Natural killer cell (primary cell): ENCODE measurements around the gene KCTD16. TPM values are rescaled to one million over a fixed set of nuclear protein-coding genes. Genes with fewer than 3 reads are reported as not detected.

Source experiments
- ATAC-seq, 3 donors: fragments of 150-1000 bp in 2 of 3; fragments of 200-7000 bp in 1 of 3; cut with Tn5 transposase; 1 replicate in 1 of 3; 2 replicates in 2 of 3; pipeline ENCODE4 v1.10.0; 2021; ENCODE audit warnings: mild to moderate bottlenecking in 2 of 3, moderate library complexity in 2 of 3
- DNase-seq, 2 donors: peaks; one replicate each; pipeline versions ENCODE4 v3.0.0 to v3.0.0-alpha.2; 2013 to 2021; ENCODE audit warnings: mixed read lengths in 1 of 2
- H3K27ac ChIP-seq: one replicate; pipeline ENCODE4 v1.5.1; 2013; ENCODE audit warnings: mild to moderate bottlenecking, low read length
- H3K27me3 ChIP-seq: one replicate; pipeline ENCODE4 v1.6.1; 2013; ENCODE audit warnings: low read length; ENCODE audit not compliant: control insufficient read depth, insufficient read depth
- H3K36me3 ChIP-seq: one replicate; pipeline ENCODE4 v1.6.1; 2013; ENCODE audit warnings: low read length; ENCODE audit not compliant: control insufficient read depth, insufficient read depth
- H3K4me1 ChIP-seq: one replicate; pipeline ENCODE4 v1.6.1; 2013; ENCODE audit warnings: low read length; ENCODE audit not compliant: control insufficient read depth, insufficient read depth
- H3K4me3 ChIP-seq: one replicate; pipeline ENCODE4 v1.5.1; 2013; ENCODE audit warnings: low read length
- H3K9me3 ChIP-seq: one replicate; pipeline ENCODE4 v1.6.1; 2013; ENCODE audit warnings: low read length; ENCODE audit not compliant: control insufficient read depth, insufficient read depth
- H3K27ac Mint-ChIP-seq, 2 donors: one replicate each; pipeline ENCODE4 v1.8.0; 2022; ENCODE audit warnings: mild to moderate bottlenecking in 2 of 2, mixed read lengths in 2 of 2, moderate library complexity in 1 of 2
- H3K27me3 Mint-ChIP-seq, 2 donors: one replicate each; pipeline ENCODE4 v1.8.0; 2022; ENCODE audit warnings: low read depth in 2 of 2, mixed read lengths in 2 of 2
- H3K36me3 Mint-ChIP-seq: one replicate; pipeline ENCODE4 v1.8.0; 2022; ENCODE audit warnings: mixed read lengths
- H3K4me1 Mint-ChIP-seq, 2 donors: one replicate each; pipeline ENCODE4 v1.8.0; 2022; ENCODE audit warnings: mixed read lengths in 2 of 2
- H3K4me3 Mint-ChIP-seq: one replicate; pipeline ENCODE4 v1.8.0; 2022; ENCODE audit warnings: mild to moderate bottlenecking, moderate library complexity, mixed read lengths
- H3K9me3 Mint-ChIP-seq, 2 donors: one replicate each; pipeline ENCODE4 v1.8.0; 2022; ENCODE audit warnings: mixed read lengths in 2 of 2
- CTCF ChIP-seq: fragments of 200-600 bp; IDR thresholded peaks from one replicate; pipeline ENCODE4 v1.8.0; 2022; ENCODE audit warnings: antibody characterized with exemption
- WGBS: methylation state at CpG from one replicate; pipeline ENCODE4 v1.1.7; 2013; ENCODE audit warnings: missing lambda C conversion rate; ENCODE audit not compliant: insufficient coverage; 5-methylcytosine and 5-hydroxymethylcytosine counted together
- intact Hi-C: fragments of 100-400 bp; cut with micrococcal nuclease; formaldehyde crosslinking; loops from one replicate; pipeline ENCODE4 v1.14.2; 2022
- total RNA-seq, 4 donors: library from RNA; stranded (reverse); fragments of 120-200 nt in 1 of 4; gene quantifications; one replicate each; pipeline versions ENCODE4 v1.2.3 to v1.2.4, GENCODE V29; 2013 to 2022

The KCTD16 gene
- total RNA-seq, 3 donors from 2014 or later (not counting 1 experiment from before 2014, with no cell fraction given) = 0.16 TPM; not detected in 2

GRCh38 chr5:144352330-144352729, 181.7 kb downstream of the KCTD16 start:
- Histone ChIP-seq H3K4me1 (no peaks in the 10 kb centered on the region), H3K9me3 (no peaks in the 10 kb centered on the region), H3K27ac (no peak overlapping the region), H3K27me3 (no peaks in the 10 kb centered on the region), H3K4me3 (no peak overlapping the region), H3K36me3 (no peaks in the 10 kb centered on the region)
- no peak for TF ChIP-seq CTCF
- intact Hi-C loops = no loop called here
- Mint-ChIP-seq H3K36me3 (no peaks in the 10 kb centered on the region), H3K4me3 (no peak overlapping the region), H3K4me1 (no peaks in the 10 kb centered on the region), H3K9me3 (peaks cover 2 to 5% of the 10 kb centered on the region in 2 donors), H3K27me3 (no peaks in the 10 kb centered on the region), H3K27ac (no peak overlapping the region)
- DNase-seq = no peak
- 74% methylated on average over 4 of the region's 4 CpGs for WGBS
- ATAC-seq = no peak

DNA sequence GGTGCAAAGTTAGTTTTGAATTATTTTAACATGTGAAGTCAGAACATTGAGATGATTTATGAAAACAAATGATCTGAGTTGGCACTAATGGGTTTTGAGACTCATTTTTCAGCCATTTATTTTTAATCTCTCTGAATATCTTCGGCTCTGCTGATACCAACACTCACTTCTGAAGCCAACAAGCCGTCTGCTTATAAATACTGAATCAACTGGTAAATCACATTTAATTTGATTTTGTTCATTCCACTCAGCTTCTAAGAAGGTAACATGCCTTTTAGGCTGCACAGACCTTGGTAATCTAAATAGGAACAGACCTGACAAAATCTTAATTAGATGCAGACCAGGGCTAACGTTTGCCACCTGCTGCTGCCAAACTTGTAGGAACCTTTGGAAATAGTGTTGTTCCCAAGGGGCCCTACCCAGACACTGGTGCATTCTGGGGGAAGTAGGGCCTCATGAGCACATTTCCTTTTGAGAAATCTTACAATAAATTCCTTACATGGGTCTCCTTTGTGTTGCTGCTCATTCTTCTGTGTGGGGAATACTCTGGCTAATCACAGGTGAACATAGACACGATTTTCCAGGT, 182.2 kb downstream of the KCTD16 start:
- Histone ChIP-seq H3K27ac (no peak overlapping the region), H3K9me3 (no peaks in the 10 kb centered on the region), H3K4me1 (no peaks in the 10 kb centered on the region), H3K27me3 (no peaks in the 10 kb centered on the region), H3K36me3 (no peaks in the 10 kb centered on the region), H3K4me3 (no peak overlapping the region)
- Mint-ChIP-seq H3K4me3 (no peak overlapping the region), H3K4me1 (no peaks in the 10 kb centered on the region), H3K27ac (no peak overlapping the region), H3K36me3 (no peaks in the 10 kb centered on the region), H3K9me3 (peaks cover 2 to 5% of the 10 kb centered on the region in 2 donors), H3K27me3 (no peaks in the 10 kb centered on the region)
- 60% methylated on average over 4 of the region's 4 CpGs for WGBS
- no peak for TF ChIP-seq CTCF
- no peak for ATAC-seq
- DNase-seq = no peak
- intact Hi-C loops = no loop called here

- H3K9me3 ChIP-seq = no peaks in the 10 kb centered on the region
- 93% methylated on average over 1 of the region's 1 CpG for WGBS
- Mint-ChIP-seq H3K4me3 (no peak overlapping the region), H3K4me1 (no peaks in the 10 kb centered on the region), H3K9me3 (peaks cover 0 to 2% of the 10 kb centered on the region in 2 donors), H3K36me3 (no peaks in the 10 kb centered on the region), H3K27ac (no peak overlapping the region), H3K27me3 (no peaks in the 10 kb centered on the region)
- ATAC-seq = no peak
- no peak for DNase-seq
- no peak overlapping the region for H3K27ac ChIP-seq
- no peak overlapping the region for H3K4me3 ChIP-seq
- no peaks in the 10 kb centered on the region for H3K27me3 ChIP-seq
- no peak for TF ChIP-seq CTCF
- H3K36me3 ChIP-seq = no peaks in the 10 kb centered on the region
- intact Hi-C loops = no loop called here
- no peaks in the 10 kb centered on the region for H3K4me1 ChIP-seq
These were observed 185.8 kb downstream of the KCTD16 start for GRCh38 chr5:144356489-144356888.

- ATAC-seq = no peak
- H3K27me3 Mint-ChIP-seq = no peaks in the 10 kb centered on the region
- Histone ChIP-seq H3K27me3 (no peaks in the 10 kb centered on the region), H3K27ac (no peak overlapping the region), H3K36me3 (no peaks in the 10 kb centered on the region), H3K4me3 (no peak overlapping the region), H3K9me3 (no peaks in the 10 kb centered on the region), H3K4me1 (no peaks in the 10 kb centered on the region)
- 100% methylated on average over 1 of the region's 2 CpGs for WGBS
- no peaks in the 10 kb centered on the region for H3K36me3 Mint-ChIP-seq
- no peak overlapping the region for H3K27ac Mint-ChIP-seq
- intact Hi-C loops = no loop called here
- H3K4me1 Mint-ChIP-seq = no peaks in the 10 kb centered on the region
- no peak overlapping the region for H3K4me3 Mint-ChIP-seq
- no peak for TF ChIP-seq CTCF
- no peak for DNase-seq
- peaks cover 0 to 5% of the 10 kb centered on the region in 2 donors for H3K9me3 Mint-ChIP-seq
These were observed 190.7 kb downstream of the KCTD16 start for GRCh38 chr5:144361406-144361805.
